Renal cortical epithelial cell (primary cell): Measurements from ENCODE around the gene DGKQ. TPM values are rescaled to one million over a fixed set of nuclear protein-coding genes. Genes with fewer than 3 reads are reported as not detected.
"Not testable (repeated sequence)": the region's sequence is repeated elsewhere in the genome, so short reads cannot be mapped to it uniquely, and the experiment has no call there.

ENCODE experiments used
- DNase-seq: peaks from one replicate; pipeline ENCODE4 v3.0.0-alpha.2; 2011; ENCODE audit warnings: low read depth
- total RNA-seq: library from RNA; depleted of rRNA; stranded (reverse); fragments of >200 nt; gene quantifications from 2 replicates; pipeline ENCODE4 v1.2.3, GENCODE V29; 2014

The DGKQ gene
- total RNA-seq, 1 donor from 2014 or later: 21.8 TPM

- no peak for DNase-seq
These were observed 47.4 kb downstream of the DGKQ start for GRCh38 chr4:925771-926500.

- DNase-seq: no peak
These were observed 48.2 kb downstream of the DGKQ start for GRCh38 chr4:925171-925570.

GRCh38 chr4:924107-925096 is 49.0 kb downstream of the DGKQ start:
- peak; percentile 37 for DNase-seq

- no peak for DNase-seq
These were observed 51.5 kb downstream of the DGKQ start for GRCh38 chr4:921830-922331.

GRCh38 chr4:919004-919680 is 54.2 kb downstream of the DGKQ start:
- not testable (repeated sequence) for DNase-seq

GRCh38 chr4:918591-918990 is 54.8 kb downstream of the DGKQ start:
- DNase-seq: not testable (repeated sequence)

- DNase-seq: no peak
These were observed 55.4 kb downstream of the DGKQ start for GRCh38 chr4:917992-918391.

GRCh38 chr4:917466-917865 is 55.9 kb downstream of the DGKQ start:
- DNase-seq: no peak

GRCh38 chr4:915595-915994 is 57.8 kb downstream of the DGKQ start:
- no peak for DNase-seq

GRCh38 chr4:915041-915474 is 58.3 kb downstream of the DGKQ start:
- no peak for DNase-seq

- no peak for DNase-seq
These were observed 58.8 kb downstream of the DGKQ start for GRCh38 chr4:914531-914930.

GRCh38 chr4:913280-913618 is 60.1 kb downstream of the DGKQ start:
- DNase-seq: no peak

GRCh38 chr4:912548-913279 is 60.7 kb downstream of the DGKQ start:
- no peak for DNase-seq

- no peak for DNase-seq
These were observed 61.4 kb downstream of the DGKQ start for GRCh38 chr4:911871-912490.

- no peak for DNase-seq
These were observed 62.1 kb downstream of the DGKQ start for GRCh38 chr4:911221-911751.

GRCh38 chr4:910366-911091 is 62.8 kb downstream of the DGKQ start:
- no peak for DNase-seq

GRCh38 chr4:909821-910220 is 63.5 kb downstream of the DGKQ start:
- DNase-seq: no peak

GRCh38 chr4:909131-909571 is 64.2 kb downstream of the DGKQ start:
- no peak for DNase-seq
